ENCODE measurements around the gene NAA40.
"Not testable (repeated sequence)": the region's sequence is repeated elsewhere in the genome, so short reads cannot be mapped to it uniquely, and the experiment has no call there.

Gene NAA40

DNA sequence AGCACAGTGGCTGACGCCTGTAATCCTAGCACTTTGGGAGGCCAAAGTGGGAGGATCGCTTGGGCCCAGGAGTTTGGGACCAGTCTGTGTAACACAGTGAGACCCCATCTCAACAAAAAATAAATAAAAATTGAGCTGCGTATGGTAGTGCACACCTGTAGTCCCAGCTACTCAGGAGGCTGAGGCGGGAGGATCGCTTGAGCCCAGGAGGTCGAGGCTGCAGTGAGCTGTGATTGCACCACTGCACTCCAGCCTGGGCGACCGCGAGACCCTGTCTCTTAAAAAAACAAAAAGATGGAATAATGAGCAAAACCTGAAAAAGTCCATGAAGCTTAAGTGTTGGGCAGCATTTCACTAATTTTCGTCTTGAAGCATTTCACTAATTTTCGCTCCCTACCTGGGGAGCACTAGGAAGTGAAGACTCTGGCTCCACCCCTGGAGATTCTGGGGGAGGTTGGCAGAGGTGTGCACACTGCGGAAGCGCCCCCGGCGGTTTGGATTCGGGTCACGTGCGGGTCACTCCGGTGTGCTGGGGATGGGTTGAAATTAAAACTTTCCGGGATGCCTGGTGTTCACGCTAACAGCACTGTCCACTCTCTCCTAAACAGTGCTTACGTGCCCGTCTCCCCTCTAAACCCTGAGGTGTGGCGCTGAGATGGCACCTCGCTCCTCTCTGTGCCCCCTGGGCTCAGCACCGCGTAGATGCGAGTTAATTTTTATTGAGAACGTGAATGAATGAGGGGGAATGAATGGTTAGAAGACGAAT lies 906 bp upstream of the NAA40 start:
- no peak for DNase-seq (ENCODE audit: low read depth in 2 of 2)

- no peak for DNase-seq (ENCODE audit: low read depth in 2 of 2)
Observed at GRCh38 chr11:63939397-63939891, 642 bp downstream of the NAA40 start.

DNA sequence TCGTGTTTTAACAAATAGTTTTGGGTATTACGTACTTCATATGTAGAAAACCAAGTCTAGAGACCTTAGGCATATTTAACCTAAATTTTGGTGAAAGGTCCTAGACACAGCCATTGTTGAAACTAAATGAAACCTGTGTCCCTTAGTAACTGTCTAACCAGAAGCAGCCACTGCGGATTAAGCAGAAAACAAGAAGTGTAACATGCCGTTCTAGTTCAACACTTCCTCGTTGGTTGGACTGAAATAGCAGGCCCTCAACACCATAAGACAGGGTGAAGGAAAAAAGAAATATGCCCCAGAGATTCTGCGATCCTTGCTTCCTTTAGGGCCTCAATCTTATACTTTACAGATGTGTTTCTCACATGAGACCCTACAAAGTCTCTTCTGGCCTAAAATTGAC lies 2.0 kb downstream of the NAA40 start:
- no peak for DNase-seq (ENCODE audit: low read depth in 2 of 2)

- DNase-seq (ENCODE audit: low read depth in 2 of 2) = no peak
Observed at GRCh38 chr11:63941901-63942300, 3.1 kb downstream of the NAA40 start.

DNA sequence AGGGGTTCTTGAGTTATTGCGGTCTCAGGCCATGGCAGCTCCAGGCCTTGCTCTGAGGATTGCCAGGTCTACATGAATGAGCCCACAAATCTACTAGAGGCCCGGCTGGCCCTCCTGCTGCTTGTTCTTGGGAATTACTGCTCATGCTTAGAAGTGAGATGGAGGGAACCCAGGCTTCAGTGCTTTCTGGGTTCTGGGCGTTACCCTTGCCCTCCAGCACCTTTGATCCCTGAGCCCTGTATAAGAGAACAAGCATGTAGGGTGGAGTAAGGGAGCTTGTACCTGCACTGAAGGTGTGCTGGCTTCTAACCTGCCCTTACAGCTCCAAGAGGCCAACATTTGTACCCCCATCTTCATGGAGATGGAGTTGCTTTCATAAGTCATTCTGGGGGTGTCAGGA lies 4.0 kb downstream of the NAA40 start:
- DNase-seq (ENCODE audit: low read depth in 2 of 2) = no peak

DNA sequence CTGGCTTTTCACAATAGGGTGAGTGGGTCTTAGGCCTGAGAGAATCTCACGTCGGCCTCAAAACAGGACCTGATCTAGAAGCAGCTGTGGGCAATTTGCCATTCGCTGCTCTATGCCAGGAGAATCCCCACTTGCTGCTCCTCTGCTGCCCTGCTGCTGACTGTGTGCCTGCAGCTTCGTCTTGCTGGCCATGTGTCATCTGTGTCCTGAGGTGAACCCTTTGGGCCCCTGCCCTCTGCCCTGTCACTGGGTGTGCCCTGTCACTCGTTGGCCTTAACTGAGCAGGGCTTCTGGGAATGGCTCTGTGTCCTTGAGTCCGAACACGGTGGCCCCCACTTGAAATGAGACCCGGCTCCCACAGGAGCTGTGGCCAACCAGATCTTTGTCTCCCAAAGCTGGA lies 6.2 kb downstream of the NAA40 start:
- DNase-seq (ENCODE audit: low read depth in 2 of 2) = no peak

DNA sequence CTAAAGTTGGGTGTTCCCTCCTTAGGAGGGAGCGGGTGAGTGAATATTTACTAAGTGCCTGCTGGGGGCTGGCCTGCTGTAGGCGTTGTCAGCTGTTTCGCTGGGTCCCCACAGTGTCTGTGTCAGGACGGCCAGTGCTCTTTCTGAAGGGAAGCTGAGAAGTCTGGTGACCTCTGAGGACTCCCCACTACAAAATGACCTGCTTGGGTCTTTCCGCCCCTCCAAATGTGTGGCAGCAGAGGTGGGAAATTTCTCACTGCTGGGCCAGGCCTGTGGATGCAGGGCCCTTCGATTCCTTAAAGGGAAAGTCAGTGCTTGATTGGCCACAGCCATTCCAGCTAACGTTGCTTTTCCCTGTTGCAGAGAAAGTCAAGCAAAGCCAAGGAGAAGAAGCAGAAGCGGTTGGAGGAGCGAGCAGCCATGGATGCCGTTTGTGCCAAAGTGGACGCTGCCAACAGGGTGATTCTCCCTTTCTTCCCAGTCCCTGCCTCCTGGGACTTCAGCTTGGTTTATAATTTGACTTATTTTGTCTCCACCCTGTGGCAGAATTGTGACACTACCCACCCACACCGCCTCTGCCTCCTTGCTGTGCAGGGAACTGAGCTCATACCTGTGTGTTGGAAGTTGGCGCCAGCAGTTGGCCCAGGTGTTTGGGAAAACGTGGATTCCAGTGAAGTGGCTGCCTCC lies 6.8 kb downstream of the NAA40 start:
- DNase-seq (ENCODE audit: low read depth in 2 of 2) = peak in 1 of 2 donors; percentile 34

- DNase-seq (ENCODE audit: low read depth in 2 of 2) = no peak
Observed at GRCh38 chr11:63951779-63952536, 13.2 kb downstream of the NAA40 start.

DNA sequence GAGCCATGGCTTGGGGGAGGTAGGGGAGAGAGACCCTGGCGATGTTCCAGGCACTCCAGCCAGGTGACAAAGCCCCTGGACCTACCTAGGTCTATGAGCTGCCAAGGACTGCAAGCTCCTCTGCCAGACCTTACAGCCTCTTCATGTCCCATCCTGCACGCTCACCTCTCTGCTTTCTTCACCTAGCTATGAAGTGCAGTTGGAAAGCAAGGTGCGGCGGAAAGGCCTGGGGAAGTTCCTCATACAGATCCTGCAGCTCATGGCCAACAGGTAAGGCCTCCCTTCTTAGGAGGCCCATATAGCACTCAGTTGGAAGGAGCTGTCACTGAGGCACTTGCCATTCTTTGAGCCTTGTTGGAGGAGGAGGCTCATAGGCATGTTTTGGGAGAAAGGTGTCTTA lies 13.8 kb downstream of the NAA40 start:
- no peak for DNase-seq (ENCODE audit: low read depth in 2 of 2)

DNA sequence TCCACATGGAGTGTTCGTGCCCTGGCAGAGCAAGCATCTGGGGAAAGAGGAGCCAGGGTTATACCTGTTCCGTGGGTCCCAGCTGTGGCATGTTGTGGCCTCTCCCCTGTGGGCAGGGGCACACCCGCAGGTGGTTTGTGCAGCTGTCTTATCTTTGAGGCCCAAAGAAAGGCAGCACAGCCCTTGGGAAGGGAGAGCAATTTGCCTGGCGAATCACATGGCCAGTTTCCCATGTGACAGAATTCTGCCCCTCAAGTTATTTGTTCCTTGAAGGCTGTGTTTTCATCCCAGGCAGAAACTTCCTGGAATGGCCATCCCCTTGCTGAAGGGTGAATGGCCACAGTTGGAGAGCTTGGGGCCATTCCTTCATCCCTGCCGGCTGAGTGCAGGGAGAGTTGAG lies 19.2 kb downstream of the NAA40 start:
- no peak for DNase-seq (ENCODE audit: low read depth in 2 of 2)

GRCh38 chr11:63961608-63962412 lies 23.0 kb downstream of the NAA40 start:
- DNase-seq (ENCODE audit: low read depth in 2 of 2) = no peak

DNA sequence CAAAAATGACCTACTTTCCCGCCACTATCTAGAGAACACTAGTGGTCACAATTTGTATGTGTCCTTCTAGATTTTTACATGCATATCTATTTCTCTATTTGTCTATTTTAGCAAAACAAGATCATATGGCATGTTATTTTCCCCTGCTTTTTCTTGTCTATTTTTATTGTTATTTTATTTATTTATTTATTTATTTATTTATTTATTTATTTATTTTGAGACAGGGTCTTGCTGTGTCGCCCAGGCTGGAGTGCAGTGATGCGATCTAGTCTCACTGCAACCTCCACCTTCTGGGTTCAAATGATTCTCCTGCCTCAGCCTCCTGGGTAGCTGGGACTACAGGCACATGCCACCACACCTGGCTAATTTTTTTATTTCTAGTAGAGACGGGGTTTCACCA lies 25.1 kb downstream of the NAA40 start:
- not testable (repeated sequence) for DNase-seq (ENCODE audit: low read depth in 2 of 2)

- DNase-seq (ENCODE audit: low read depth in 2 of 2) = no peak
Observed at GRCh38 chr11:63966444-63966843, 27.6 kb downstream of the NAA40 start.

DNA sequence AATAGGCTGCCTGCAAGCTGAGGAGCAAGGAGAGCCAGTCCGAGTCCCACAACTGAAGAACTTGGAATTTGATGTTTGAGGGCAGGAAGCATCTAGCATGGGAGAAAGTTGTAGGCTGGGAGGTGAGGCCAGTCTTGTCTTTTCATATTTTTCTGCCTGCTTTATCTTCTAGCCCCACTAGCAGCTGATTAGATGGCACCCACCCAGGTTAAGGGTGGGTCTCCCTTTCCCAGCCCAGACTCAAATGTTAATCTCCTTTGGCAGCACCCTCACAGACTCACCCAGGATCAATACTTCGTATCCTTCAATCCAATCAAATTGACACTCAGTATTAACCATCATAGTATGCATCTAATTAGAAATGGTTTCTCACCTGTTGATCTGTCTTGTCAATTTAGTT lies 30.7 kb downstream of the NAA40 start:
- no peak for DNase-seq (ENCODE audit: low read depth in 2 of 2)

GRCh38 chr11:63970902-63971301 lies 32.1 kb downstream of the NAA40 start:
- no peak for DNase-seq (ENCODE audit: low read depth in 2 of 2)

DNA sequence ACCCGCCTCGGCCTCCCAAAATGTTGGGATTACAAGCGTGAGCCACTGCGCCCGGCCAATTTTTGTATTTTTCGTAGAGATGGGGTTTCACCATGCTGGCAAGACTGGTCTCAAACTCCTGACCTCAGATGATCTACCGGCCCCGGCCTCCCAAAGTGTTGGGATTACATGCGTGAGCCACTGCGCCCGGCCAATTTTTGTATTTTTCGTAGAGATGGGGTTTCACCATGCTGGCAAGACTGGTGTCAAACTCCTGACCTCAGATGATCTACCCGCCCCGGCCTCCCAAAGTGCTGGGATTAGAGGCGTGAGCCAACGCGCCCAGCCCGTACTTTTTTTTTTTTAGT lies 35.1 kb downstream of the NAA40 start:
- not testable (repeated sequence) for DNase-seq (ENCODE audit: low read depth in 2 of 2)

DNA sequence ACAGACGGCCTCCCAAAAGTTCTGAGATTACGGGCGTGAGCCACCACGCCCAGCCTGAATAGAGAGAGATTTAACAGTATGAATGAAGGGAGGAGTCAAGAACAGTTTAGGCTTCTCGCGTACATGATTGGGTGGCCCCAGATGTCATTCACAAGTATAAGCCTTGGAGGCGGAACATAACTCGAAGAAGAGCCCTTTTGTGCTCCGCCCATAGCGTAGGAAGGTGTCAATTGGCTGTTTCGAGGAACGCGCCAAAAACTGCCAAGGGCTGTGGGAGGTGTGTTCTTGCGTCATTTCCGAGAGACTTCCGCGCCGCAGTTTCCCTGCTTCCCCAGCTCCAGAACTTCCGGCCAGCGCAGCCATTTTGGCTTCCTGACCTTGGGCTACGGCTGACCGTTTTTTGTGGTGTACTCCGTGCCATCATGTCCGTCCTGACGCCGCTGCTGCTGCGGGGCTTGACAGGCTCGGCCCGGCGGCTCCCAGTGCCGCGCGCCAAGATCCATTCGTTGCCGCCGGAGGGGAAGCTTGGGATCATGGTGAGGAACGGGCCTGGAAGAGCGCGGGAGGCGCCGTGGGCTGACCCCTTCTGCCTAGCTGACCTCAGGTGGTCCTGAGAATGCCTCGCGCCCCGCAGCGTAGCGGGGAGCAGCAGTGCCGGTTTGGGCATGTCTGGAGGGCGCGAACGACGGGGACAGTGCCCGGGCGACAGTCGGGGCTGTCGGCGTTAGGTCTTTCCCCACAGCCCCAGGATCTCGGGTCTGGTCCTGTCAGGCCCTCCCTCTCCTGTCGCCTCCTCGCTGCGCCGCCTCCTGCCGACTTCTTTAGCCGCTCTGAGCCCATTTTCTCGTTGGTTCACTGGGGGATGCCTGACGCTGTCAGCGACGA lies 35.7 kb downstream of the NAA40 start, which contains the start of gene COX8A:
TSS of gene COX8A (plus strand) at position 362 of the 885 bp plus-strand sequence. CDS start at position 423, 61 bp downstream.
- DNase-seq (ENCODE audit: low read depth in 2 of 2) = peak; percentile 94 to 96

- no peak for DNase-seq (ENCODE audit: low read depth in 2 of 2)
Observed at GRCh38 chr11:63978551-63979239, 39.9 kb downstream of the NAA40 start.

- no peak for DNase-seq (ENCODE audit: low read depth in 2 of 2)
Observed at GRCh38 chr11:63979426-63979825, 40.6 kb downstream of the NAA40 start.

GRCh38 chr11:63985812-63986155 lies 47.0 kb downstream of the NAA40 start:
- DNase-seq (ENCODE audit: low read depth in 2 of 2) = peak; percentile 53 to 57
